ENCODE results near the gene C11orf24.

Gene C11orf24

GRCh38 chr11:68211546-68211945, 60.2 kb downstream of the C11orf24 start:
- no peak for TF ChIP-seq CTCF (IDR thresholded peaks at IDR 0.05; ENCODE audit: borderline replicate concordance, insufficient read depth, low read depth, low read length)
- H3K4me3 ChIP-seq (ENCODE audit: low read depth, low read length), result no peak overlapping the region
